HCT116 (cell line): ENCODE measurements around the gene RELB.

Experiments
- CTCF ChIP-seq, 3 experiments: fragments of 200-600 bp in 1 of 3; sonication (generic) in 1 of 3; IDR thresholded peaks in 2 of 3; conservative IDR thresholded peaks in 1 of 3; 2 replicates each; pipeline ENCODE4 v1.5.1; 2012 to 2017; ENCODE audit warnings: low read depth in 2 of 3, low read length in 2 of 3, antibody characterized with exemption in 1 of 3, borderline replicate concordance in 1 of 3, control low read depth in 1 of 3, mild to moderate bottlenecking in 1 of 3, mixed read lengths in 1 of 3, mixed run types in 1 of 3, moderate library complexity in 1 of 3; ENCODE audit not compliant: insufficient read depth in 1 of 3
- EZH2 ChIP-seq: fragments of 200-600 bp; sonication (generic); IDR thresholded peaks from 2 replicates; pipeline ENCODE4 v1.6.1; 2017; ENCODE audit warnings: antibody characterized with exemption, mixed run types
- JUND ChIP-seq: IDR thresholded peaks from 2 replicates; pipeline ENCODE4 v1.6.1; 2012
- POLR2A ChIP-seq: IDR thresholded peaks from 2 replicates; pipeline ENCODE4 v1.7.0; 2011; ENCODE audit warnings: borderline replicate concordance; ENCODE audit not compliant: insufficient read depth, insufficient read length; ENCODE audit errors: extremely low read depth
- POLR2AphosphoS5 ChIP-seq: IDR thresholded peaks from 2 replicates; pipeline ENCODE4 v1.6.1; 2011; ENCODE audit warnings: mild to moderate bottlenecking, low read depth, low read length, moderate library complexity
- SIN3A ChIP-seq: IDR thresholded peaks from 2 replicates; pipeline ENCODE4 v1.6.1; 2012; ENCODE audit warnings: low read depth

GRCh38 chr19:45087531-45087930 is 86.3 kb downstream of the RELB start:
- TF ChIP-seq CTCF (IDR thresholded peaks at IDR 0.05 in 2 of 3, conservative IDR thresholded peaks at IDR 0.05 in 1 of 3; ENCODE audit: borderline replicate concordance in 1 of 3, insufficient read depth in 1 of 3, low read depth in 2 of 3, low read length in 2 of 3) (no peak), POLR2A (no peak), POLR2AphosphoS5 (no peak), EZH2 (no peak), JUND (no peak), SIN3A (no peak)
